GF-D8 (cell line): ENCODE results near the gene ADARB1.
A peak's percentile ranks its signal among the peaks of the same experiment; 100 is the strongest.

Experiments used
- DNase-seq: peaks from one replicate; lab custom pipeline; 2025; lab: John Stamatoyannopoulos, UW

The ADARB1 gene

DNA sequence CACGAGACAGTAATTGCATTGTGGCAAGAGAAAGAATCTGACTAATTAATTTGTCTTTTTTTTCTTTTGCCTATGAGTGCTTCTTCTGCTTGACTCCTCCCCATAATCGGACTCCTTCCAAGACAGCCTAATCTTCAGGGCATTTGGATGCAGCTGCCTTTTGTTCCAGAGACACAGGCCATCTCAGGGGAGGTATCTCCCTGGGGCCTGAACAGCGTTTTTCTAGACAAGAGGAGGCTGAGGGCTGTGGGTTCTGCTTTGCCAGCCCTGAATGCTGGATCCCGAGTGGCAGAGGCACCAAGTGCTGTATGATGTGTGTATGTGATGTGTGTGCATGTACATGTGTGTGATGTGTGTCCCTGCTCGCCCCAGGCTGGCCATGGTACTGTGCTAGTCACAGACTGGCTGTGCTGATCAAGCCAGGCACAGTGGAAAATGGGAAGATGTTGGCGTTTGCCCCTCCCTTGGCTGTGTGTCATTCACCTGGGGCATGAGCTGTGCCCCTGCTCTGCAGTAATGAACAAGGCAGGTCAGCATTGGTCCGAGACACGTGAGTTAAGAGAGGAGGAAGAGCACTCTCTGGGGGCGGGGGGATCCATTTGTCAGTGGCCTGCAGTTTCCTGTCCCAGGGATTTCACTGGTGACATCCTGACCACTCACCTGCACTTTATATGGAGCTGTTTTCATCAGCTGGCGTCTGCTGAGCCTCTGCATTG, 77.2 kb downstream of the ADARB1 start:
- peak; percentile 28 for DNase-seq

DNA sequence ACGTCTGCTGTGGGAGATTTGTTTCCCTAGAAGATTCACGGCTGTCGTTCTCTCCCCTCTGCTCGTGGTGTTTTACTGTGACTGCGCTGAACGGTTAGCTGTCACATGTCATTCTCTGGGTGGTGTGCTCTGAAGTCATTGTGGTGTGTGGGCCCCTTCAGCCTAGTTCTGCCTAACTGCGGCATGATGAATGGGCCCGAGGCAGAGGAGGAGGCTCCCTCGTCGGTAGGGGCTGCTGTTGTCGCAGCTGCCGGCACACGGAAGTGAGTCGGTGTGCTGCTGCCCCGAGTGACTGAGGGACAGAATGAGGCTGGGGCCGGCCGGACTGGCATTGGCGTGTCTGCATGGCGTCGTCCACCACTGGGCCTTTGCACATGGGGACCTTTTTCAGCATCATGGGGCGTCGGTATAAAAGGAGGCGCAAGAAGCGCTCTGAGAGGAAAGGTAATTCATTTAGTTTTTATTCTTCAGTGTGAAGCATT, 77.9 kb downstream of the ADARB1 start:
- peak; percentile 93 for DNase-seq

DNA sequence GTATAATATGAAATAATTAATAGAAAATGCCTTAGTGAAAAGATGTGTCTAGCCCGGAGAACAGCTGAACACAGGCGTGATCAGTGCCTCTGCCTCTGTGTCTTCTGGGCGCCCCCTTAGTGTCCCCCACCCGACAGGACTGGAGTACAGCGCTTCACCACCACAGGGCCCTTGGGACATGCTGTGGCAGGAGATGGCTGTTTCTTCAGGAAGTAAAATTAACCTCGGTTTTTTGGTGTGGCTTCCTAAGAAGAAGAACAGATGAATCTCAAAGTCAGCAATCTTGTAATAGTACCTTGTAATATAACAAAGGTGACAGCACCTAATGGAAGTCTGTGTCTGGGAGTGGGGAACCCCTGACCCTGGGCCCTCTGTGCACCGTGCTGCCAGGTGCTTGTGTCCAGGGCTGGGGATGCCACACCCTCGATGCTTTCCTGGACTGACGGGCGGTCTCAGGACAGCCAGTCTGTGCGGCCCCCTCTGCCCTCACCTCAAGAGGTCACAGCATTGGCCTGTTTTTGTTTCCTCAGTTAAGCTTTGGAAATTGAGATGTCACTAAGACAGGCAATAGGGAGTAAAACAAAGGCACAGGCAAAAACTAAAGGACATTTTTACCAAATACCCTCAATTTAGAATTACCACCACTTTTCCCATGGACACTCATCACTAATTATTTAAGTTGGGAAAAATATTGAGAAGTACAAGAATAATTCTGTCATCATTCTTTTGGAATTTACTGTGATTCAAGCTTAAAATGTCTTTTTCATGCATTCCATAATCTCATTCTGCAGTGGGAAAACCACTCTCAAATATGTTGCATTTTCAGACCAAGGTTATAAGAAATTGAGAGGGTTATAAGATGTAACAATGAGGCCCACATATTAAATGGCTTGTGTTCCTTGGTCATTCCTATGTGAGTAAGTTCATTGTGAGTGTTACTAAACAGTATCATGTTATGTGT, 79.3 kb downstream of the ADARB1 start:
- peak; percentile 48 for DNase-seq

DNA sequence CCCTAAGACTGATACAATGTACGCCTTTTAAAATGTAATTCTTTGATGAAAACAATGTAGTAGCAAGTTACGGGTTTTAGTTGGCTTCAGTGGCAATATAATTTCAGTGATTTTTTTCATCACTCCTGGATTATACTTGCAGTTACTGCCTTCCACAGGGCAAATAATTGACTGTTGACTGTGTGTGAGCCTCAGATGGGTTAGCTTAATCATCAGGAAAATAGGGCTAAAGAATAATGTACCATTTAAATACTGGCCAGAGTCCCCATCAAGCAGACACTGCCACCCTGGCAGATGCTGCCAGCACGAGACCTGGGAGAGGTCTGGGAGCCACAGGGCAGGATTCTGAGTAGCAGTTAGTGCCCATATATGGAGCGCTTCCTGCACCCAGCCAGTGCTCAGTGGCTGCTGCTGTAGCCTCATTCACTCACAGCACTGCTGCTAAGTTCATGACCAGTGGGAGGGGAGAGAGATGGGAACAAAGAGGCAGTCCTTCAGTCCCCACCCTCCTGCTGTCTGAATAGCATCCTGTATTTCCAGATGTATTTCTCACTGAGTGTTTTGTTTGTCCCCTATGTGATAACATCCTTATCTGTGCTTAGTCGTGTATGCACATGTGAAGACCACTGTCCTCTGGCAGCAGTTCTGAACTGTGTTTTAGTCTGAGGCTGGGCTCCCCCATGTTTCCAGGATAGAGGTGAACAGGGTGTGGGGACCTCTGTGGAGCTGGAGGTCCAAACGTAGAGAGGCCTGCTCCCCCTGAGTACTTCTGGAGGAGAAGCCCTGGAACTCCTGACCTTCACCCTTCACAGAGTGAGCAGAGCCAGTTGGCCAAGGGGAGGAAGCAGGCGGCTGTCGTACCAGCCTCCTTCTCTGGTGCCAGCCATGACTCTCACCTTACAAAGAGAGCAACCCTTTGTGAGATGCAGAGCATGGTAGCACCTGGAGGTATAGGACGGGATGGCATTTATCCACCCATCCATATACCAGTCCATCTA, 80.4 kb downstream of the ADARB1 start:
- no peak for DNase-seq

DNA sequence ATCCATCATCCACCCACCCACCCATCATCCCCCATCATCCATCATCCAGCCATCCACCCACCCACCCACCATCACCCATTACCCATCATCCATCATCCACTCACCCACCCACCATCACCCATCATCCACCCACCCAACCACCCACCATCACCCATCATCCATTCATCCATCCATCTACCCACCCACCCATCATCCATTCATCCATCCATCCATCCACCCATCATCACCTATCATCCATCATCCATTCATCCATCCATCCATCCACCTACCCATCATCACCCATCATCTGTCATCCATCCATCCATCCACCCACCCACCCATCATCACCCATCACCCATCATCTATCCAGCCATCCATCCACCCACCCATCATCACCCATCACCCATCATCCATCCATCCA, 81.5 kb downstream of the ADARB1 start:
- no peak for DNase-seq

DNA sequence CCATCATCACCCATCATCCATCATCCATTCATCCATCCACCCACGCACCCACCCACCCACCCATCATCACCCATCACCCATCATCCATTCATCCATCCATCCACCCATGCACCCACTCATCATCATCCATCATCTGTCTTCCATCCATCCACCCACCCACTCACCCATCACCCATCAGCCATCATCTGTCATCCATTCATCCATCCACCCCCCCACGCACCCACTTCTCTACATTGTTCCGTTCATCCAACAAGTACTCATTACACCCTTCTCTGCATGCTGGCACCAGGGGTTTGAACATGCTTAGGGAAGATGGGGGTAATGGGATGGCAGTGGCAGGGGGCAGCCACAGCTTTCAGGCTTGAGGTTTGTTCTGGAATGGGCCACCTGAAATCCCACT, 82.1 kb downstream of the ADARB1 start:
- no peak for DNase-seq

DNA sequence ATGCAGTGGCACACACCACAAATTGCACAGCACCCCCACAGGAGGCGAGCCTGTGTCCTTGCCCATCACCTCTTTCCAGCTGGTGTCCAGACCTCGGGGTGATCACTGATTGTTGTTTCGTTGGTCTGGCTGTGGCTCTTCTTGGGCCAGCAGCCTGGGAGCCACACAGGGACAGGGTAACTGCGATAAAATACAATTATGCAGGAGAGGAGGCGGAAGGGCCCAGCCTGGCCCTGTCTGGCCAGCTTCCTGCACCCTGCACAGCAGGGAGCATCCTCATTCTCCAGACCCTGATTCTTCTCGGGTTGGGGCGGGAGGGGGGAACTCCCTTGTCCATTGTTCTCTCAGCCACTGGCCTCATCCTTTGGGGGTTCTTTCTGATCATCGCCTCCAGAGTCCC, 83.6 kb downstream of the ADARB1 start:
- no peak for DNase-seq

DNA sequence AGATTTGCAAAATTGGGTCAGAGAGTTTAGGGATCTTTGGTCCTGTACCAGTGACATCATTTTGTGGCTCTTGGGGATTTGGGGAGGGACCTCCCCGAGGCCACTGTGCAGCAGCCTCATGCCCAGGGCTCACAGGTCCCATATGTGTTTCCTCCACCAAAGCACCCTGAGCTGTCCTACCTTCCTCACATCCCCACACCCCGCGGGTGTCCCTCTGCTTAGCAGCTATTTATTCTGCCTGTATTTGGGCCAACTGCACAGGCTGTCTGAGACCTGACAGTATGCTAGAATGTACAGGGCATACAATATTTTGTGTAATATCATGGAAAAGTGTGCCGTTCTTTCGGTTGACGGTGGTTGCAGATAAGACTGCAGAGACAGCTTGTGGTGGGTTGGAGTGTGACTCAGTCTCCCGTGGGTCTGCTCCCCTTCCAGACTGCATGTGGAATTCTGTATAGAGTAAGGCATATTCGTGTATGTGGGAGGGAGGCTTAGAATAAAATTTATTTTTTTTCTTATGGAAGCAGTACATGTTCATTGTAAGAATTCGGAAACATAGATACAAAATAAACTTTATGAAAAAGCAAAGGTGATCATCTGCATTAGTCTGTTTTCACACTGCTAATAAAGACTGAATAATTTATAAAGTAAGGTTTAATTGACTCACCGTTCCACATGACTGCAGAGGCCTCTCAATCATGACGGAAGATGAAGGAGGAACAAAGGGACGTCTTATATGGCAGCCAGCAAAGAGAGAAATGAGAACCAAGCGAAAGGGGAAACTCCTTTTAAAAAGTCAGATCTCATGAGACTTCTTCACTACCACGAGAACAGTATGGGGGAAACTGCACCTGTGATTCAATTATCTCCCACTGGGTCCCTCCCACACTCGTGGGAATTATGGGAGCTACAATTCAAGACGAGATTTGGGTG, 84.4 kb downstream of the ADARB1 start:
- no peak for DNase-seq

DNA sequence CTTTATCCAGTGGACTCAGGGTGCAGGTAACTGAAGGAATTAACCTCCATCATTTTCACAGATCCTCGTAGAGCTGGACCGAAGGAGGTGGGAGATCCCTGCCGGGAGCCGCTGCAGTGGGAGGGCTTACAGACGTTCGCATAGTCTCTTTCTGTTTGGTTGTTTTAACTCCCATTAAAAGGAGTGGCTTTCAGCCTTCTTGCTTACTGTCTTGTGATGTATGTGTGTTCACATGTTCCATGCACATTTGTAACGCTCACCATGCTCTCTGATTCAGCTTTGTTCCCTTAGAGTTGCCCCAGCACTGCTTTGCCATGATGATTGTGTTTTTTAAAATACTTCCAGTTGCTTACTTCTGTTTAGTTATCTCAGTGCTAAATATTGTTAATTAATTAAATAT, 85.8 kb downstream of the ADARB1 start:
- DNase-seq = no peak

DNA sequence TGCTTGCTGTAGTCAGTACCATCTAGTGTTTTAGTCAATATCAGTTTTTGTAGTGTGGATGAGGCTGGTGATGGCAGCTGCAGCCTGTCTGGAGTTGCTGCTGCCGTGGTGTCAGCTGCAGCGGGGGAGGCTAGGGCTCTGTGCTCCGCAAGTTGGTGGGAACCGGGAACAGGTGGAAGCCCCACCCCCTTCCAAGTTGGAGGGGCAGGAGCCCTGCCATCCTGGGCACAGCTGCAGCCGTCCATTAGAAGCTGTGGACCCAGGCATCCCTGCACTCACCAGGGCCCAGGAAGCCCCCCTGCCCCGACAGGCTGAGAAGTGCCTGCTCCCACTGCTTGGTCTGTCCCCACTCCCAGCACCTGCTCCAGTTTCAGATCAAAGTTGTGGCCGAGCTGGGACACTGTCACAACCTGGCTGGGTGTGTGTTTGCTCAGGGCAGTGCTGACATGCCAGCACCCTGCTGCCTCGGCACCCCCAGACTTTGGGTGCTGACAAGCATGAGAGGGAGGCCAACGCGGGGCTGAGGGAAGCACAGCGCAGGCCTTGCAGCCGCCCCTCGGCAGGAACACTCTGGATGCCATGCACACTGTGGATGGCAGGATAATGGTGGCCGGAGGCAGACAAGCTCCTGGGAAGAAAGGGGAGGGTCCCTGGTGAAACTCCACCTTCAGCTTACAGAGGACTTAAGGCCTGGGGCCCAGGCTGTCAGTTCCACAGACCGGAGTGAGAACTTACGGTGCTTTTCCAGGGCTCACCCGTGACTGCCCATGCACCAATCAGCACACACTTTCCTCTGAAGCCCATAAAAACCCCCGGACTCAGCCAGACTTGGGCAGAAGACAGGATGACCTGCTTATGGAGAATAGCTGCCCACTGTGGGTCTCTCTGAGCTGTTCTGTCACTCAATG, 86.9 kb downstream of the ADARB1 start:
- DNase-seq = no peak

DNA sequence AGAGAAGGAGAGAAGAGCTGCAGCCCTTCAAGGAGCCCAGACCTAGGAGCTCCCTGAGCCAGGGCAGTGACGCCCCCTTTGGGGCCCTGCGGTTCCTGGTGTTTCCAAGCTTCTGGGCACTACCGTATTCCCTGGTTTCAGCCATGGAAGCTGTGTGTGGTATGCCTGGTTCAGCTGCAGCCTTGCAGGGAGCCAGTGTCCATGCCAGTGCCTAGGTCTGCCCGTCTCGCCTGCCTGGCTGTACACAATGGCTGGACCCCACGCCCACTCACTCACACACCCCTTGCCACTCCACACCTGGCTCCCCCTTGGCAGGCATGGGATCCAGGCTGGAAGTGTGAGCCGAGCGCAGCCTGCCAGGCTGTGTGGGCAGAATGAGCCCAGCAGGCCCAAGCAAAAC, 87.7 kb downstream of the ADARB1 start:
- no peak for DNase-seq

DNA sequence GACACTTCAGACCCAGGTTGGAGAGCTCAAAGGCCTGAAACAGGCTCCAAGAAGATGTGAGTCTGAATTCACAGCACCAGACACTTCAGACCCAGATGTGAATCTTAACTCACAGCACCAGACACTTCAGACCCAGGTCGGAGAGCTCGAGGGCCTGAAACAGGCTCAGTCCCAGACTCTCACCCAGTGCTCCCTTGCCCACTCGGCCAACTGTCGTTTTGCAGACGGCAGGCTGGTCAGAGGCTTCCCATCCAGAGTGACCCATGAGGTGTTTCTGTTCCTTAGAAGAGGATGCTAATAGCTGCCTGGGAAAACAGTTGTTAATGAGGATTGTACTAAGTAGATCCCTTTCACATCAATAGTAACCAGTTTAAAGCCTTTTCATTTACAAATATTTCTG, 88.4 kb downstream of the ADARB1 start:
- DNase-seq = no peak

DNA sequence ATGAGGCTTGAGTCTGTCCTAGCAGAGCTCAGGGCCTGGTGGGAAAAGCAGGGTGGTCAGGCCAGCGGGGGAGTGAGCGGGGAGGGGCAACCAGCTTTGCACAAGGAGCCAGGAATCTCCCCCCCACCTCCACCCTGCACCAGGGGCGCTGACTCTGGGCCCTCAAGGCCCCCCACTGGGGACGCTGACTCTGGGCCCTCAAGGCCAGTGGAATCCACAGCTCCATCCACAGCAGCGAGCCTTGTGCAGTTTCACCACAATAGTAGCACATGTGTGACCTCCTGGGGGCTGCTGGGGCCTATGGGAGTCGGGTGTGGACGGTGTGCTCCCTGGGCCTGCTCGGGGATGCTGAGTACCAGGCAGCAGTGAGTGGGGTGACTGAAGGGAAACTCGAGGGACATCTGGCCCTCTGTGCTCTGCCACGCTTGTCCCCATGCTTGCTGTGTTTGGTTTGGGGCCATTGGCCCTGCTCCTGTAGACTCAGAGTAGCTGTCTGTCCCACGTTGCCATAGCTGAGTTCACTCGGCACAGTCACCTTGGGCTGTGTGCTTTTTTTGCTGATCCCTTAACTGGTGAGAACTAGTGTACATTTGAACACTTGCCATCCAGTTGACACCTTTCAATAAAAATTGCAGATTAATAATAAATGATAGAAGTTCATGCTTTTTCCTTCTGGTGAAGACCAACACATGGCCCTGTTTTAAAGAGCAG, 89.2 kb downstream of the ADARB1 start:
- no peak for DNase-seq

DNA sequence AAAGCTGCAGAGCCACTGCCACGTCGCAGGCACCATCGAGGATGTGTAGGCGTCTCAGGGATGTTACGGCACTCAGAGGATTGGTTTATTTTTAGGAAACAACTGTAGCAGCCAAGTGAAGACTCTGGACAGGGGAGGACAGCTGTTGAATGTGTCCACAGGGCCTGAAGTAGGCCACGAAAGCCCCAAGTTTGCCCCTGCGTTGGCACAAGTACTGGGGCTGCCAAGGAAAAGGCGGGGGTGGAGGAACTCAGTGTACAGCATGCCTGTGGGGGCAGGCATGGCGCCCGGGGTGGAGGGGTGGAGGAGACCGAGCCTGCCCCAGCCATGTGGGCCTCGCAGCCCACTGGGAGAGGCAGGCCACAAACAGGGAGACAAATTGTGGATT, 89.7 kb downstream of the ADARB1 start:
- DNase-seq = no peak

DNA sequence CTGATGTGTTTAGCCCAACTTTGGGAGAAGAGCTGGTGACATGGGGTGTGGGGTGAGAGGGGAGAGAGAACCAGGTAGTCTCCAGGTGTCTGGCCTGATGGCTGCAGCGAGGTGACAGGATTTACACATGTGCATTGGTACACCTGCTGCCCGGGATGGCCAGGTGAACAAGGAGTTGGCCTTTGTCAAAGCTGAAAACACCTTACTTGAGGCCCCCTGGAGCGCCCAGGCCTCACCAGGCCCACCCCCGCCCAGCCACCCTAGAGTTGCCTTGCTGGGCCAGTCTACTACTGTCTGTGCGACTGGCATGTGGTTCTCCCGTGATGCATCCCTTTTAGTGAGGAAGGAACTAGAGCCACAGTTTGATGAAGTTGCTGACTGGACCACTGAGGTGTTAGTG, 90.5 kb downstream of the ADARB1 start:
- no peak for DNase-seq

DNA sequence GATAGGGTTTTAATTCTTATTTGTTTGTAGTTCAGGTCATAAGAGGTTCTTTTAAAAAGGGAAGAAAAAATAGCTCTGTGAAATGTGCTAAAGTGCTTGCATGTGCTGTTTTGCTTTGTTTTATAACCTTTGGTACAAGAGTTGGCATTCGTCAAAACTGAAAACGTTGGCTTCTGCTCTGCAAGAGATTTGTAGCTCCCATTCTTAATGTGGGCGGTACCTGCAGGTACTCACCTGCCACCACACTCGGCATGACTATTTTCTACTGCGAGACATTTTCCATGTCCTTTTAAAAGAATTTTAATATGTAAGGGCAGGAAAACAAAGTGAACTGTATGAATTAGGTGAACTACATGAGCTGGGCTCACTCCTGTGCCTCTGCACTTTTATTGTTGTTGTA, 92.6 kb downstream of the ADARB1 start:
- no peak for DNase-seq

DNA sequence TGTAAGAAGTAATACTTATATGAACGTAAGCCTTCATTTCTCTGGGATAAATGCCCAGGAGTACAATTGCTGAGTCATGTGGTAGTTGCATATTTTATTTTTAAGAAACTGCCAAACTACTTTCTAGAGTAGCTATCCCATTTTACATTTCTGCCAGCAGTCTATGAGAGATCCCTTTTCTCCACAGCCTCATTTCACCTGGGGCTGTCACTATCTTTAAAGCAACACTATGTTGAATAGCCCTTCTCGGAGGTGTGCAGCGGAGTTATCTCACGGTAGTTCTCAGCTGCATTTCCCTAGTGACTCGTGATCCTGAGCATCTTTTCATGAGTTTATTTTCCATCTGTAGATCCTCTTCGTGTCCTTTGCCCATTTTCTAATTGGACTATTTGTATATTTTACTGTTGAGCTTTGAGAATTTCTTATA, 93.4 kb downstream of the ADARB1 start:
- no peak for DNase-seq

DNA sequence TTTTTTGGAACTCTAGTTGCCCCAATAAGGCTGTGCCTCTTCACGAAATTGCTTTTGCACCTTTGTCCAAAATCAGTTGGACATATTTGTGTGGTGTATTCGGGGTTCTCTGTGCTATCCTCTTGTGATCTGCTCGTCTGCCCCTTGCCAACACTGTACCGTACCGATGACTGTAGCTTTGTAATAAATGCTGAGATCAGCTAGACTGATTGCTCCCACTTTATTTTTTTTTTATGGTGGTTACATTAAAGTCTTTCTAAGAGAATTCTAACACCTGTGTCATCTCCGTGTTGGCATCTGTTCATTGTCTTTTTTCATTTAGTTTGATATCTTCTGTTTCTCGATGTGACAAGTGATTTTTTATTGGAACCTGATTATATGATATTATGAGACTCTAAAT, 94.1 kb downstream of the ADARB1 start:
- DNase-seq = no peak

DNA sequence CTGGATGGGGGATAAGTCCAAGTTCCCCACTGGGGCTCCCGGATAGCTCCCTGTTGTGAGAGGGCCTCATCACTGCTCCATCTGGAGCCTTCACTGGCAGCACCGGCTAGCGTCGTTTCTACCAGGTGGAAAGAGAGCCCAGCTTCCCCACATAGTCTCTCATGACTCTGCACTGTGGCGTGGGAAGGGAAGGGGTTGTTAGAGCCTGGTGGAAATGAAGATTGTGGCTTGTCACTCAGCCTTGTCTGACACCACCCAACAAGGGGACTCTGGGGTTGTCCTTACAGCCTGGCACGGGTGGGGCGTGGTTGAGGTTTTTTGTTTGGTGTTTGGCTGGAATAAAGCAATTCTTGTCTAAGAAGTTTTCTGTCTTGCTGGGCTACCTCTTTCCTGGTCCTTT, 94.6 kb downstream of the ADARB1 start:
- DNase-seq = no peak
